Hepatocyte (in vitro differentiated cells): ENCODE results near the gene TTLL7. TPM values are rescaled to one million over a fixed set of nuclear protein-coding genes. Genes with fewer than 3 reads are reported as not detected.

ENCODE experiments used
- DNase-seq: peaks from one replicate; pipeline ENCODE4 v3.0.0-alpha.2; 2016; ENCODE audit warnings: low spot score
- H2AFZ ChIP-seq: fragments of 200-600 bp; sonication (generic); 2 replicates; pipeline ENCODE4 v1.6.0; 2016; ENCODE audit warnings: antibody characterized with exemption, mild to moderate bottlenecking
- H3K27ac ChIP-seq: fragments of 200-600 bp; sonication (generic); 2 replicates; pipeline ENCODE4 v1.5.1; 2016; ENCODE audit warnings: mild to moderate bottlenecking
- H3K27me3 ChIP-seq: fragments of 200-600 bp; sonication (generic); 2 replicates; pipeline ENCODE4 v1.6.1; 2016
- H3K36me3 ChIP-seq: fragments of 200-600 bp; sonication (generic); replicated peaks from 2 replicates; pipeline ENCODE4 v1.5.1; 2016; ENCODE audit warnings: low read depth; ENCODE audit not compliant: insufficient read depth
- H3K4me1 ChIP-seq: fragments of 200-600 bp; sonication (generic); 2 replicates; pipeline ENCODE4 v1.5.1; 2016; ENCODE audit warnings: mild to moderate bottlenecking, moderate library complexity; ENCODE audit not compliant: insufficient read depth
- H3K4me2 ChIP-seq: fragments of 200-600 bp; sonication (generic); 2 replicates; pipeline ENCODE4 v1.6.0; 2016
- H3K4me3 ChIP-seq: fragments of 200-600 bp; sonication (generic); 2 replicates; pipeline ENCODE4 v1.5.1; 2016; ENCODE audit warnings: mild to moderate bottlenecking
- H3K79me2 ChIP-seq: fragments of 200-600 bp; sonication (generic); 2 replicates; pipeline ENCODE4 v1.6.0; 2017; ENCODE audit warnings: mild to moderate bottlenecking
- H3K9me2 ChIP-seq: fragments of 200-600 bp; sonication (generic); replicated peaks from 2 replicates; pipeline ENCODE4 v1.6.0; 2017; ENCODE audit warnings: mild to moderate bottlenecking; ENCODE audit not compliant: insufficient read depth
- H3K9me3 ChIP-seq: fragments of 200-600 bp; sonication (generic); 2 replicates; pipeline ENCODE4 v1.5.1; 2016; ENCODE audit warnings: low read depth, mild to moderate bottlenecking
- H4K20me1 ChIP-seq: fragments of 200-600 bp; sonication (generic); 2 replicates; pipeline ENCODE4 v1.6.0; 2016; ENCODE audit warnings: mild to moderate bottlenecking; ENCODE audit not compliant: insufficient read depth, poor library complexity, severe bottlenecking
- EZH2 ChIP-seq: fragments of 200-600 bp; sonication (generic); IDR thresholded peaks from 2 replicates; pipeline ENCODE4 v1.6.1; 2016; ENCODE audit warnings: antibody characterized with exemption, mild to moderate bottlenecking, borderline replicate concordance
- EZH2phosphoT487 ChIP-seq: fragments of 200-600 bp; sonication (generic); IDR thresholded peaks from one replicate; pipeline ENCODE4 v1.6.1; 2018; ENCODE audit warnings: antibody characterized with exemption, mild to moderate bottlenecking, low read depth, moderate library complexity; ENCODE audit not compliant: unreplicated experiment, severe bottlenecking
- WGBS: methylation state at CpG from one replicate; pipeline ENCODE4 v1.1.6; 2016; ENCODE audit warnings: low lambda C conversion rate; ENCODE audit errors: missing lambda C conversion rate; 5-methylcytosine and 5-hydroxymethylcytosine counted together
- polyA plus RNA-seq: library from polyadenylated mRNA; unstranded; fragments of >200 nt; fragmentation: Nextera tagmentation; extraction: Ambion mirVana; gene quantifications from 2 replicates; pipeline ENCODE4 v1.2.1, GENCODE V29; 2016
- total RNA-seq: library from RNA; depleted of rRNA; stranded (reverse); fragments of >200 nt; gene quantifications from 2 replicates; pipeline ENCODE4 v1.2.3, GENCODE V29; 2014
- TF ChIP-seq, protein P1 (sequence below): fragments of 200-600 bp; sonication (generic); IDR thresholded peaks from 2 replicates; pipeline ENCODE4 v1.5.1; 2016; ENCODE audit warnings: antibody characterized with exemption, mild to moderate bottlenecking; ENCODE audit not compliant: poor library complexity

TTLL7 gene
- total and polyA plus RNA-seq, 2 experiments from 2014 or later, result 1.9 to 3.5 TPM

DNA sequence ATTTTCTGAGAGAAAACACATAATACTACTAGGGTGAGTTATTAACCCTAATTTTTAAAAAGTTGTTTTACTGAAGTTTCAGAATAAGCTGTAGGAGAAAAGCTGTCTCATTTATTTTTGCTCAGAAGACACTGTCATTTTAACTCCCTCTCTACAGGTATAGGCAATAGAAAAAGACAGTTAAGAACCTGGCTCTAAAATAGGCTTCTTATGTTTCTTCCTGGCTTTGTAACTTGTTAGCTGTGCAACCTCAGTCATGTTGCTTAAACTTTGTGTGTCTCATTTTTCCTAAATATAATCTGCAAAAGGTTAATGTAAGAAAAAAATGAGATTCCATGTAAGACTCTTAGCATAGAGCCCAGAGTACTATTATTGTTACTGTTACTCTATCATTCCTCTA is 64.4 kb downstream of the TTLL7 start:
- Histone ChIP-seq H3K36me3 (no peaks in the 10 kb centered on the region), H3K4me1 (no peaks in the 10 kb centered on the region), H4K20me1 (no peaks in the 10 kb centered on the region), H3K9me3 (no peaks in the 10 kb centered on the region), H3K4me2 (no peak overlapping the region), H3K27me3 (no peaks in the 10 kb centered on the region), H3K27ac (no peak overlapping the region), H2AFZ (no peak overlapping the region), H3K79me2 (no peaks in the 10 kb centered on the region), H3K4me3 (no peak overlapping the region), H3K9me2 (no peaks in the 10 kb centered on the region)
- TF ChIP-seq EZH2 (no peak), EZH2phosphoT487 (no peak)
- TF ChIP-seq, protein P1, sequence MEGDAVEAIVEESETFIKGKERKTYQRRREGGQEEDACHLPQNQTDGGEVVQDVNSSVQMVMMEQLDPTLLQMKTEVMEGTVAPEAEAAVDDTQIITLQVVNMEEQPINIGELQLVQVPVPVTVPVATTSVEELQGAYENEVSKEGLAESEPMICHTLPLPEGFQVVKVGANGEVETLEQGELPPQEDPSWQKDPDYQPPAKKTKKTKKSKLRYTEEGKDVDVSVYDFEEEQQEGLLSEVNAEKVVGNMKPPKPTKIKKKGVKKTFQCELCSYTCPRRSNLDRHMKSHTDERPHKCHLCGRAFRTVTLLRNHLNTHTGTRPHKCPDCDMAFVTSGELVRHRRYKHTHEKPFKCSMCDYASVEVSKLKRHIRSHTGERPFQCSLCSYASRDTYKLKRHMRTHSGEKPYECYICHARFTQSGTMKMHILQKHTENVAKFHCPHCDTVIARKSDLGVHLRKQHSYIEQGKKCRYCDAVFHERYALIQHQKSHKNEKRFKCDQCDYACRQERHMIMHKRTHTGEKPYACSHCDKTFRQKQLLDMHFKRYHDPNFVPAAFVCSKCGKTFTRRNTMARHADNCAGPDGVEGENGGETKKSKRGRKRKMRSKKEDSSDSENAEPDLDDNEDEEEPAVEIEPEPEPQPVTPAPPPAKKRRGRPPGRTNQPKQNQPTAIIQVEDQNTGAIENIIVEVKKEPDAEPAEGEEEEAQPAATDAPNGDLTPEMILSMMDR, result no peak
- no peak for DNase-seq

DNA sequence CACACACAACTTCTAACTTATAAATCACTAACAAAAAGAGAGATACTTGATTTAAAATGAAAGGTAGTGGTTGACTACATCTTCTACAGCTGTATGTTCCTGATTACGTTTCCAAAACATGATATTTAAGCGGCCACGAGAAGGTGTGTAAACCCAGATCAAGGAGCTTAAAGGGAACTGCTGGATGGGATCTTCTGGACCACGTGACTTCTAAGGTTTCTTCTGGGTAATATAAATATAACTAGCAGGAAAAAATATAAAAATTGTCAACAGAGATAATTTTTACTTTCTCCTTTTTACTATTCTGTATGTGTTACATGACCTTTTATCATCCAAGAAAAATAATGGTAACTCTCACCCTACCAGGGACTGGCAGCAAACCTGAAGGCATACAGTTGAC is 66.2 kb downstream of the TTLL7 start:
- 93% methylated on average over 4 of the region's 4 CpGs for WGBS
- H3K4me1 ChIP-seq, result no peaks in the 10 kb centered on the region
- H2AFZ ChIP-seq, result no peak overlapping the region
- no peak overlapping the region for H3K4me3 ChIP-seq
- TF ChIP-seq, protein P1, result no peak
- H3K36me3 ChIP-seq, result no peaks in the 10 kb centered on the region
- H3K9me2 ChIP-seq, result no peaks in the 10 kb centered on the region
- no peaks in the 10 kb centered on the region for H4K20me1 ChIP-seq
- H3K9me3 ChIP-seq, result no peaks in the 10 kb centered on the region
- no peak overlapping the region for H3K4me2 ChIP-seq
- no peaks in the 10 kb centered on the region for H3K27me3 ChIP-seq
- DNase-seq, result no peak
- no peak overlapping the region for H3K27ac ChIP-seq
- H3K79me2 ChIP-seq, result no peaks in the 10 kb centered on the region

DNA sequence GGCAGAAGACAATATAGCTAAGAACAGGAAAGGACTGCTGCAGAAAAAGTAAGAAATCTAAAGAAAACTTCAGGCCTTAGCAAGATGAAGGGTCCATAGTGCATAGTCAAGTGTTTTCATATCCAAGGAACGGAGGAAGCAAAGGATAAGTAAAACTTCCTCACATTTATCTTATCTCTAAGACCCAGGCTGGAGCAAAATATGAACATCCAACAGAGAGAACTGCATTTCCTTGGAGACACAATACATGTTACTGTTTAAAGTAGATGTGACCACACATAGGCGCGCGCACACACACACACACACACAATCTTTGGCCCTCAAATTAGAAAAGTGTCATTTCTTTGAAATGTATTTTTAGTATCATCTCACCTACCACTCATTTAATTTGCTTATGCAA is 66.7 kb downstream of the TTLL7 start:
- Histone ChIP-seq H2AFZ (no peak overlapping the region), H3K4me3 (no peak overlapping the region), H3K4me2 (no peak overlapping the region), H3K4me1 (no peaks in the 10 kb centered on the region), H3K27ac (no peak overlapping the region), H3K79me2 (no peaks in the 10 kb centered on the region), H3K9me2 (no peaks in the 10 kb centered on the region), H4K20me1 (no peaks in the 10 kb centered on the region), H3K9me3 (no peaks in the 10 kb centered on the region), H3K27me3 (no peaks in the 10 kb centered on the region), H3K36me3 (no peaks in the 10 kb centered on the region)
- TF ChIP-seq EZH2phosphoT487 (no peak), EZH2 (no peak)
- TF ChIP-seq, protein P1, result no peak
- no peak for DNase-seq
- WGBS, result 83% methylated on average over 4 of the region's 4 CpGs

DNA sequence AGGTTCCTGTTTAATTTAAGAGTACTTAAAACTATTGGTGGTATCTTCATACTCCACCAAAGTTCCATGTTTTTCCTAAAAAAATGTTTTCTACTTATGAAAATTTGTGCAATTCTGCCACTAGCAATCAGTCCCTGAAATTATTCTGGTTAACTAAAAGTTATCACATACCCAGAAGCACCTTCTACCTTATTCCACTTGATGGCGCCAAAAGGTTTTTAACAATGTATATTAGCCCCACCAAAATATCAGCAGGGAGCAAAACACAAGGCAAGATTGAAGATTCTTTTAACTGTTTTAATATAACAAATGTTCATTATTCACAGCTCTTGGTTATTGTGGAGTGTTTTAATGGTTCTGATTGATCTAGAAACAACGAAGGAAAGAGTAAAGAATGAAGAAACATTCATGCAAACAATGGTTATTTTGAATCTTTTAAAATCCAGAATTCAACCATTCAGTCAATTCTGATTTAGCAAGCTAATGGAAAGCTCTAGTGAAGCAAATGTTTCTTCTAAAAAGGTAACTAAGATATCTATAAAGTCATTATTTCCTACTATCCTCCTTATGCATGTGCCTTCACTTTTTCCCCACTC is 67.2 kb downstream of the TTLL7 start:
- 7% methylated on average over 2 of the region's 2 CpGs for WGBS
- TF ChIP-seq, protein P1, result peak; percentile 73
- no peak for TF ChIP-seq EZH2phosphoT487

More for the DNA sequence above, 67.2 kb downstream of the TTLL7 start:
- no peak overlapping the region for H3K4me2 ChIP-seq
- H3K27ac ChIP-seq, result no peak overlapping the region
- peak; percentile 76 for DNase-seq
- no peaks in the 10 kb centered on the region for H3K9me3 ChIP-seq
- H4K20me1 ChIP-seq, result no peaks in the 10 kb centered on the region
- no peaks in the 10 kb centered on the region for H3K9me2 ChIP-seq
- no peak overlapping the region for H3K4me3 ChIP-seq
- H3K4me1 ChIP-seq, result no peaks in the 10 kb centered on the region
- H2AFZ ChIP-seq, result no peak overlapping the region
- no peaks in the 10 kb centered on the region for H3K79me2 ChIP-seq
- H3K27me3 ChIP-seq, result no peaks in the 10 kb centered on the region
- H3K36me3 ChIP-seq, result no peaks in the 10 kb centered on the region
